Choroid plexus epithelial cell (primary cell): ENCODE results near the gene GNL3L.
"Not testable (repeated sequence)": the region's sequence is repeated elsewhere in the genome, so short reads cannot be mapped to it uniquely, and the experiment has no call there.

Experiments
- DNase-seq: peaks from one replicate; pipeline ENCODE4 v3.0.0-alpha.2; 2010; ENCODE audit warnings: low read depth
- H3K4me3 ChIP-seq: 2 replicates; pipeline ENCODE4 v1.5.1; 2011; ENCODE audit warnings: low read depth, mild to moderate bottlenecking, control low read depth, low read length, moderate library complexity
- CTCF ChIP-seq: conservative IDR thresholded peaks from 2 replicates; pipeline ENCODE4 v1.5.1; 2011; ENCODE audit warnings: low read depth, mild to moderate bottlenecking, control low read depth, inconsistent platforms, low read length, moderate library complexity

GNL3L gene

GRCh38 chrX:54529151-54529550 lies 868 bp upstream of the GNL3L start:
- H3K4me3 ChIP-seq, result peak overlapping the region; percentile 61
- TF ChIP-seq CTCF, result no peak
- no peak for DNase-seq

- peak overlapping the region; percentile 77 for H3K4me3 ChIP-seq
- peak; percentile 4 for DNase-seq
- TF ChIP-seq CTCF, result no peak
These were observed 410 bp downstream of the GNL3L start for GRCh38 chrX:54530357-54530900.

- H3K4me3 ChIP-seq, result no peak overlapping the region
- no peak for DNase-seq
- no peak for TF ChIP-seq CTCF
These were observed 4.3 kb downstream of the GNL3L start for GRCh38 chrX:54534271-54534670.

- DNase-seq, result peak; percentile 80
- peak; percentile 47 for TF ChIP-seq CTCF
- no peak overlapping the region for H3K4me3 ChIP-seq
These were observed 10.3 kb downstream of the GNL3L start for GRCh38 chrX:54540289-54540688.

GRCh38 chrX:54542239-54542638 lies 12.2 kb downstream of the GNL3L start:
- not testable (repeated sequence) for H3K4me3 ChIP-seq, DNase-seq

GRCh38 chrX:54550821-54551220 lies 20.8 kb downstream of the GNL3L start:
- H3K4me3 ChIP-seq, result no peak overlapping the region
- DNase-seq, result no peak
- no peak for TF ChIP-seq CTCF

GRCh38 chrX:54551801-54552200 lies 21.8 kb downstream of the GNL3L start:
- no peak for TF ChIP-seq CTCF
- DNase-seq, result no peak
- no peak overlapping the region for H3K4me3 ChIP-seq

GRCh38 chrX:54555006-54555405 lies 25.0 kb downstream of the GNL3L start:
- not testable (repeated sequence) for H3K4me3 ChIP-seq, DNase-seq
